Neural cell (in vitro differentiated cells): Measurements from ENCODE around the gene BICC1.

ENCODE experiments used
- CTCF ChIP-seq: fragments of 450-650 bp; IDR thresholded peaks from 2 replicates; pipeline ENCODE4 v1.5.1; 2014; ENCODE audit warnings: antibody characterized with exemption, mild to moderate bottlenecking, moderate library complexity; ENCODE audit not compliant: poor library complexity, severe bottlenecking
- EP300 ChIP-seq: fragments of 450-650 bp; conservative IDR thresholded peaks from 2 replicates; pipeline ENCODE4 v1.6.1; 2014; ENCODE audit warnings: antibody characterized with exemption, mild to moderate bottlenecking, moderate library complexity; ENCODE audit not compliant: poor library complexity, severe bottlenecking
- EZH2 ChIP-seq: fragments of 200-600, 300-800 bp; shearing (Covaris generic), sonication (generic); IDR thresholded peaks from 2 replicates; pipeline ENCODE4 v1.6.1; 2014; ENCODE audit warnings: antibody characterized with exemption, low read length, borderline replicate concordance, mild to moderate bottlenecking; ENCODE audit not compliant: insufficient read depth, poor library complexity, severe bottlenecking
- POLR2AphosphoS5 ChIP-seq: IDR thresholded peaks from 2 replicates; pipeline ENCODE4 v1.6.1; 2012
- RAD21 ChIP-seq: fragments of 450-650 bp; conservative IDR thresholded peaks from 2 replicates; pipeline ENCODE4 v1.6.1; 2014; ENCODE audit warnings: antibody characterized with exemption, mild to moderate bottlenecking, moderate library complexity

DNA sequence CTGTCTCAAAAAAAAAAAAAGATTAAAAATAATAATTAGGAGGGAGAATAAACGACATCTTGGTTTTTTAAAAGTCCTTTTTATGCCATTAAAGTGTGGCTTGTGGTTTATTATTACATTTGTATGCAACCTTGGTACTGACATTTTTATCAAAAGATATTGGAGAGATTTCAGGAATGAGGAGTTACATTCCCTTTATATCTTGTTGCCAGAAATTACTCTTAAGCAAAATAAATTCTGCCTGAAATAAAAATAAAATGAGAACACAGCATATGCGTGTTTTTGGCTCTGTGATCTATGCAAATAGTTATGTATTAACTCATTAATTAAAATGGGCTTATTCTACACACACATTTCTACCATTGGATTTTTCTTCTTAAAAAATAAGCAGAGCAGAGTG is 202.4 kb downstream of the BICC1 start:
- TF ChIP-seq CTCF (no peak), POLR2AphosphoS5 (no peak), EZH2 (no peak), RAD21 (no peak), EP300 (no peak)
